ENCODE measurements around the gene BLACAT1.

The BLACAT1 gene

DNA sequence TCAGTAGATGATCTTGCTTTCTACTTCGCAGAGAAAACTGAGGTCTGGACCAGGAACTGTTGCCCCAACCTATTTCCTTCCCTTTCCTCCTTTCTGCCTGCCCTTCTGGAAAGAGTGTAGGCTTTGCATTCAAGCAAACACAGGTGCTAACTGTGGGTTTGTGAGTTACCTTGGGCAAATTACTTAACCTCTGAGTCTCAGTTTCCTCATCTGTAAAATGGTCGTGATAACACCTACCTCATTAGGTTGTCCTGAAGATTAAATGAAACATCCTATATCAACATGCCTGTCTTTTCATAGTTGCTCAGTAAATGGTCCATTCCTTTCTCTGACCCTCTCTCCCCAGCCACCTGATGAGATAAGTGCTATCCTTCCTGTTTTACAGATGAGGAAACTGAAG, 9.5 kb upstream of the BLACAT1 start:
- no peak for ATAC-seq
- no peak for TF ChIP-seq TCF4 (CRISPR knock-in tag; IDR thresholded peaks at IDR 0.05; ENCODE audit: borderline replicate concordance)
- TF ChIP-seq, protein P1, sequence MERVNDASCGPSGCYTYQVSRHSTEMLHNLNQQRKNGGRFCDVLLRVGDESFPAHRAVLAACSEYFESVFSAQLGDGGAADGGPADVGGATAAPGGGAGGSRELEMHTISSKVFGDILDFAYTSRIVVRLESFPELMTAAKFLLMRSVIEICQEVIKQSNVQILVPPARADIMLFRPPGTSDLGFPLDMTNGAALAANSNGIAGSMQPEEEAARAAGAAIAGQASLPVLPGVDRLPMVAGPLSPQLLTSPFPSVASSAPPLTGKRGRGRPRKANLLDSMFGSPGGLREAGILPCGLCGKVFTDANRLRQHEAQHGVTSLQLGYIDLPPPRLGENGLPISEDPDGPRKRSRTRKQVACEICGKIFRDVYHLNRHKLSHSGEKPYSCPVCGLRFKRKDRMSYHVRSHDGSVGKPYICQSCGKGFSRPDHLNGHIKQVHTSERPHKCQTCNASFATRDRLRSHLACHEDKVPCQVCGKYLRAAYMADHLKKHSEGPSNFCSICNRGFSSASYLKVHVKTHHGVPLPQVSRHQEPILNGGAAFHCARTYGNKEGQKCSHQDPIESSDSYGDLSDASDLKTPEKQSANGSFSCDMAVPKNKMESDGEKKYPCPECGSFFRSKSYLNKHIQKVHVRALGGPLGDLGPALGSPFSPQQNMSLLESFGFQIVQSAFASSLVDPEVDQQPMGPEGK (CRISPR knock-in tag; IDR thresholded peaks at IDR 0.05; ENCODE audit: borderline replicate concordance): no peak
- no peak for TF ChIP-seq SNAI2 (CRISPR knock-in tag; IDR thresholded peaks at IDR 0.05)

DNA sequence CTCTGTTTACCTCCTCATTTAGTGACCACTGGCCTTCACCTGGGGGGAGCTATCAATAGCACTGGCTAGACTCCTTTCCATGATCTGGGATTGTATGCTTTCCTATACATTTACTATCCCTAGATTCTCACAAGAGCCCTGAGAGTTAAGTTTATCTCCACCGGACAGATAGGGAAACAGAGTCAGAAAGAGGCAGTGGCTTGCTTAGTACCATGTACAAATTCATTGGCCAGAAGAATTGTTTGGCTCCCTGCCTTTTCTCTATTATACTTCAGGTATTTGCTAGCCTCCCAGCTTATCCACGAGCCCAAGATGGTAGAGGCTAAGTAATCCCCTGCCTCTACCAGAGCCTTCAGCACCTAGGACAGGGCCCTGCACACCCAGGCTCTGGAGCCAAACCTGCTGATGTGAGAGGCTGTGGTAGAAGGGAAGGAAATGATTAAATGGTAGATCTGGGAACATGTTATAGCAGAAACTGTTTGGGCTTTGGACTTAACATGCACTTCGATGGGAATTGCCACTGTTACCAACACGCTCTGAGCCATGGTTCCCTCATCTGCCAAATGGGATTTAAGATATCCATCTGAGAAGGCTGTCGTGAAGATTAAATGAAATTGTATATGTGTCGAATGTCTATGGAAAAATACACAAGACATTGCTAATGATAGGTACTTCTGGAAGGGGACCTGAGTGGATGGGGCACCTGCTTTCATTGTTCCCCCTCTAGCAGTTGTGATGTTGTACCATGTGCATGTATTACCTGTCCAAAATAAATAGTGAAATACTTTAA, 3.1 kb upstream of the BLACAT1 start:
- TF ChIP-seq, protein P1 (CRISPR knock-in tag; IDR thresholded peaks at IDR 0.05; ENCODE audit: borderline replicate concordance): no peak
- TF ChIP-seq ESRRG (CRISPR knock-in tag; IDR thresholded peaks at IDR 0.05) (no peak), ZFP3 (CRISPR knock-in tag; IDR thresholded peaks at IDR 0.05) (0 out of 2 replicates have a peak, but pooled peaks have one; percentile 33), TCF4 (CRISPR knock-in tag; IDR thresholded peaks at IDR 0.05; ENCODE audit: borderline replicate concordance) (no peak), TOX (CRISPR knock-in tag; IDR thresholded peaks at IDR 0.05; ENCODE audit: borderline replicate concordance) (peak; percentile 38; the same call in 1 of the 2 replicates), ZNF70 (CRISPR knock-in tag; IDR thresholded peaks at IDR 0.05) (no peak), ZNF565 (CRISPR knock-in tag; conservative IDR thresholded peaks at IDR 0.05; ENCODE audit: low read depth) (no peak), ZFP30 (CRISPR knock-in tag; IDR thresholded peaks at IDR 0.05) (no peak), ZNF8 (CRISPR knock-in tag; IDR thresholded peaks at IDR 0.05) (no peak), ARNTL (CRISPR knock-in tag; IDR thresholded peaks at IDR 0.05; ENCODE audit: borderline replicate concordance, low read depth) (no peak), ZC3H10 (CRISPR knock-in tag; IDR thresholded peaks at IDR 0.05) (0 out of 2 replicates have a peak, but pooled peaks have one; percentile 34), CSDC2 (CRISPR knock-in tag; IDR thresholded peaks at IDR 0.05) (no peak), OSR1 (CRISPR knock-in tag; IDR thresholded peaks at IDR 0.05) (no peak), GLIS3 (CRISPR knock-in tag; IDR thresholded peaks at IDR 0.05) (no peak), TSHZ2 (CRISPR knock-in tag; IDR thresholded peaks at IDR 0.05) (no peak), SNAI2 (CRISPR knock-in tag; IDR thresholded peaks at IDR 0.05) (no peak), ISL1 (CRISPR knock-in tag; IDR thresholded peaks at IDR 0.05) (no peak), BACH2 (CRISPR knock-in tag; IDR thresholded peaks at IDR 0.05; ENCODE audit: borderline replicate concordance) (no peak), RARB (CRISPR knock-in tag; IDR thresholded peaks at IDR 0.05) (no peak), CREB5 (CRISPR knock-in tag; IDR thresholded peaks at IDR 0.05; ENCODE audit: low read depth) (no peak), PPARA (CRISPR knock-in tag; IDR thresholded peaks at IDR 0.05; ENCODE audit: borderline replicate concordance) (no peak)
- TF ChIP-seq, protein P2, sequence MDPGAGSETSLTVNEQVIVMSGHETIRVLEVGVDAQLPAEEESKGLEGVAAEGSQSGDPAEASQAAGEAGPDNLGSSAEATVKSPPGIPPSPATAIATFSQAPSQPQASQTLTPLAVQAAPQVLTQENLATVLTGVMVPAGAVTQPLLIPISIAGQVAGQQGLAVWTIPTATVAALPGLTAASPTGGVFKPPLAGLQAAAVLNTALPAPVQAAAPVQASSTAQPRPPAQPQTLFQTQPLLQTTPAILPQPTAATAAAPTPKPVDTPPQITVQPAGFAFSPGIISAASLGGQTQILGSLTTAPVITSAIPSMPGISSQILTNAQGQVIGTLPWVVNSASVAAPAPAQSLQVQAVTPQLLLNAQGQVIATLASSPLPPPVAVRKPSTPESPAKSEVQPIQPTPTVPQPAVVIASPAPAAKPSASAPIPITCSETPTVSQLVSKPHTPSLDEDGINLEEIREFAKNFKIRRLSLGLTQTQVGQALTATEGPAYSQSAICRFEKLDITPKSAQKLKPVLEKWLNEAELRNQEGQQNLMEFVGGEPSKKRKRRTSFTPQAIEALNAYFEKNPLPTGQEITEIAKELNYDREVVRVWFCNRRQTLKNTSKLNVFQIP (CRISPR knock-in tag; IDR thresholded peaks at IDR 0.05; ENCODE audit: borderline replicate concordance, low read depth): no peak
- TF ChIP-seq, protein P3, sequence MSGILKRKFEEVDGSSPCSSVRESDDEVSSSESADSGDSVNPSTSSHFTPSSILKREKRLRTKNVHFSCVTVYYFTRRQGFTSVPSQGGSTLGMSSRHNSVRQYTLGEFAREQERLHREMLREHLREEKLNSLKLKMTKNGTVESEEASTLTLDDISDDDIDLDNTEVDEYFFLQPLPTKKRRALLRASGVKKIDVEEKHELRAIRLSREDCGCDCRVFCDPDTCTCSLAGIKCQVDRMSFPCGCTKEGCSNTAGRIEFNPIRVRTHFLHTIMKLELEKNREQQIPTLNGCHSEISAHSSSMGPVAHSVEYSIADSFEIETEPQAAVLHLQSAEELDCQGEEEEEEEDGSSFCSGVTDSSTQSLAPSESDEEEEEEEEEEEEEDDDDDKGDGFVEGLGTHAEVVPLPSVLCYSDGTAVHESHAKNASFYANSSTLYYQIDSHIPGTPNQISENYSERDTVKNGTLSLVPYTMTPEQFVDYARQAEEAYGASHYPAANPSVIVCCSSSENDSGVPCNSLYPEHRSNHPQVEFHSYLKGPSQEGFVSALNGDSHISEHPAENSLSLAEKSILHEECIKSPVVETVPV (CRISPR knock-in tag; IDR thresholded peaks at IDR 0.05): no peak
- ATAC-seq: peak; percentile 91
